IMR-90 (cell line): ENCODE results near the gene PPP1CB. TPM values are rescaled to one million over a fixed set of nuclear protein-coding genes. Genes with fewer than 3 reads are reported as not detected.
A peak's percentile ranks its signal among the peaks of the same experiment; 100 is the strongest.

Experiments used
- ATAC-seq: fragments of 200-7000 bp; cut with Tn5 transposase; 2 replicates; pipeline ENCODE4 v1.9.1; 2020; ENCODE audit warnings: low read depth, mild to moderate bottlenecking, moderate library complexity
- BruUV-seq: library from RNA; stranded (reverse); fragments of 400-500 nt; replicated peaks from 2 replicates; lab custom pipeline; 2021; lab: Mats Ljungman, UMichigan
- CTCF ChIA-PET: fragments of 300-600 bp; formaldehyde crosslinking; extraction: SDS; loops from one replicate; lab custom pipeline; 2021; ENCODE audit warnings: antibody characterized with exemption; lab: Yijun Ruan, JAX
- POLR2A ChIA-PET: fragments of 300-600 bp; sonication (Branson Sonifier 250); formaldehyde crosslinking; loops from one replicate; lab custom pipeline; 2022; ENCODE audit warnings: antibody characterized with exemption; ENCODE audit not compliant: unreplicated experiment; lab: Charles Lee
- DNase-seq: peaks from one replicate; pipeline ENCODE4 v3.0.0; 2013
- H2AFZ ChIP-seq: replicated peaks from 2 replicates; pipeline ENCODE3; 2013; ENCODE audit warnings: low read length, mild to moderate bottlenecking; ENCODE audit not compliant: poor library complexity
- H2AK5ac ChIP-seq: 2 replicates; pipeline ENCODE4 v1.6.1; 2013; ENCODE audit warnings: low read depth, low read length, inconsistent platforms
- H2AK9ac ChIP-seq: replicated peaks from 2 replicates; pipeline ENCODE3; 2013; ENCODE audit warnings: mild to moderate bottlenecking, low read depth, low read length, moderate library complexity; ENCODE audit not compliant: poor library complexity
- H2BK120ac ChIP-seq: 2 replicates; pipeline ENCODE4 v1.6.1; 2013; ENCODE audit warnings: low read depth, low read length, inconsistent platforms
- H2BK15ac ChIP-seq: 3 replicates; pipeline ENCODE4 v1.6.1; 2013; ENCODE audit warnings: low read depth, low read length, inconsistent platforms
- H2BK20ac ChIP-seq: 2 replicates; pipeline ENCODE4 v1.6.1; 2013; ENCODE audit warnings: low read depth, mild to moderate bottlenecking, inconsistent platforms, low read length, moderate library complexity
- H2BK5ac ChIP-seq: 2 replicates; pipeline ENCODE4 v1.6.1; 2013; ENCODE audit warnings: mild to moderate bottlenecking, low read depth, low read length, inconsistent platforms; ENCODE audit not compliant: poor library complexity, severe bottlenecking
- H3K14ac ChIP-seq: replicated peaks from 2 replicates; pipeline ENCODE4 v1.6.1; 2013; ENCODE audit warnings: low read depth, low read length, inconsistent platforms
- H3K18ac ChIP-seq: 2 replicates; pipeline ENCODE4 v1.6.1; 2013; ENCODE audit warnings: low read depth, low read length, control low read depth
- H3K23ac ChIP-seq: 2 replicates; pipeline ENCODE4 v1.6.1; 2013; ENCODE audit warnings: low read depth, low read length, inconsistent platforms
- H3K27ac ChIP-seq: 2 replicates; pipeline ENCODE4 v1.5.1; 2013; ENCODE audit warnings: mild to moderate bottlenecking, control low read depth, low read length; ENCODE audit not compliant: insufficient read depth
- H3K27me3 ChIP-seq: 2 replicates; pipeline ENCODE4 v1.6.1; 2013; ENCODE audit warnings: low read length; ENCODE audit not compliant: control insufficient read depth, insufficient read depth
- H3K36me3 ChIP-seq: 2 replicates; pipeline ENCODE4 v1.6.1; 2013; ENCODE audit warnings: low read length, mixed read lengths; ENCODE audit not compliant: control insufficient read depth, insufficient read depth
- H3K4ac ChIP-seq: 2 replicates; pipeline ENCODE4 v1.6.1; 2013; ENCODE audit warnings: low read depth, low read length, inconsistent platforms
- H3K4me1 ChIP-seq: 2 replicates; pipeline ENCODE4 v1.6.1; 2013; ENCODE audit warnings: low read length, mixed read lengths; ENCODE audit not compliant: control insufficient read depth, insufficient read depth
- H3K4me2 ChIP-seq: 2 replicates; pipeline ENCODE4 v1.6.1; 2013; ENCODE audit warnings: low read depth, mild to moderate bottlenecking, control low read depth, low read length, moderate library complexity
- H3K4me3 ChIP-seq: 2 replicates; pipeline ENCODE4 v1.5.1; 2013; ENCODE audit warnings: low read depth, mild to moderate bottlenecking, control low read depth, low read length, moderate library complexity; ENCODE audit not compliant: insufficient read depth
- H3K56ac ChIP-seq: 2 replicates; pipeline ENCODE4 v1.6.1; 2013; ENCODE audit warnings: low read length, inconsistent platforms; ENCODE audit not compliant: insufficient read depth; ENCODE audit errors: extremely low read depth
- H3K79me1 ChIP-seq, 2 experiments: 2 replicates each; pipeline ENCODE4 v1.6.1; 2013; ENCODE audit warnings: low read length in 2 of 2, inconsistent platforms in 1 of 2, low read depth in 1 of 2
- H3K9ac ChIP-seq: 2 replicates; pipeline ENCODE4 v1.6.1; 2013; ENCODE audit warnings: low read depth, low read length, control low read depth
- H3K9me1 ChIP-seq: 2 replicates; pipeline ENCODE4 v1.6.1; 2013; ENCODE audit warnings: low read length, inconsistent platforms; ENCODE audit not compliant: insufficient read depth
- H3K9me3 ChIP-seq: 2 replicates; pipeline ENCODE4 v1.6.1; 2013; ENCODE audit warnings: low read length; ENCODE audit not compliant: control insufficient read depth, insufficient read depth
- H4K20me1 ChIP-seq: 2 replicates; pipeline ENCODE4 v1.6.1; 2013; ENCODE audit warnings: low read length, inconsistent platforms; ENCODE audit not compliant: insufficient read depth
- H4K5ac ChIP-seq: 2 replicates; pipeline ENCODE4 v1.6.1; 2013; ENCODE audit warnings: mild to moderate bottlenecking, low read depth, low read length, control low read depth
- H4K8ac ChIP-seq, 2 experiments: 2 replicates each; pipeline ENCODE4 v1.6.1; 2013; ENCODE audit warnings: low read depth in 2 of 2, low read length in 2 of 2, control low read depth in 1 of 2, inconsistent platforms in 1 of 2
- H4K91ac ChIP-seq: 2 replicates; pipeline ENCODE4 v1.6.1; 2013; ENCODE audit warnings: low read depth, low read length, inconsistent platforms; ENCODE audit not compliant: insufficient read depth
- BHLHE40 ChIP-seq: fragments of 150-350 bp; IDR thresholded peaks from 2 replicates; pipeline ENCODE4 v1.6.1; 2016; ENCODE audit warnings: mild to moderate bottlenecking, low read depth, low read length
- CEBPB ChIP-seq: IDR thresholded peaks from 2 replicates; pipeline ENCODE4 v1.6.1; 2012; ENCODE audit warnings: low read depth, low read length, improper control_type of control experiment
- CHD1 ChIP-seq: IDR thresholded peaks from 2 replicates; pipeline ENCODE4 v1.6.1; 2012; ENCODE audit warnings: low read depth, low read length, improper control_type of control experiment
- FOS ChIP-seq: fragments of 150-350 bp; IDR thresholded peaks from 2 replicates; pipeline ENCODE4 v1.6.1; 2016; ENCODE audit warnings: low read depth, low read length
- MAFK ChIP-seq: IDR thresholded peaks from 2 replicates; pipeline ENCODE4 v1.6.1; 2012; ENCODE audit warnings: low read depth, low read length, improper control_type of control experiment
- MAZ ChIP-seq: IDR thresholded peaks from 2 replicates; pipeline ENCODE4 v1.6.1; 2012; ENCODE audit warnings: low read depth, mild to moderate bottlenecking, low read length, improper control_type of control experiment, moderate library complexity, borderline replicate concordance
- MXI1 ChIP-seq: IDR thresholded peaks from 2 replicates; pipeline ENCODE4 v1.6.1; 2012; ENCODE audit warnings: low read depth, mild to moderate bottlenecking, low read length, moderate library complexity, borderline replicate concordance
- NFE2L2 ChIP-seq: fragments of 150-350 bp; IDR thresholded peaks from 2 replicates; pipeline ENCODE4 v1.6.1; 2016; ENCODE audit warnings: low read depth, mild to moderate bottlenecking, low read length
- POLR2A ChIP-seq: IDR thresholded peaks from 2 replicates; pipeline ENCODE4 v1.6.1; 2012; ENCODE audit warnings: mild to moderate bottlenecking, low read depth, low read length
- RAD21 ChIP-seq: IDR thresholded peaks from 2 replicates; pipeline ENCODE4 v1.6.1; 2012; ENCODE audit warnings: low read length, improper control_type of control experiment
- RCOR1 ChIP-seq: IDR thresholded peaks from 2 replicates; pipeline ENCODE4 v1.6.1; 2012; ENCODE audit warnings: mild to moderate bottlenecking, low read length, improper control_type of control experiment; ENCODE audit not compliant: insufficient replicate concordance
- SMC3 ChIP-seq: fragments of 150-350 bp; IDR thresholded peaks from 2 replicates; pipeline ENCODE4 v1.6.1; 2016; ENCODE audit warnings: low read depth, mild to moderate bottlenecking, antibody characterized with exemption, low read length, moderate library complexity
- USF2 ChIP-seq: fragments of 150-350 bp; IDR thresholded peaks from 2 replicates; pipeline ENCODE4 v1.6.1; 2017; ENCODE audit warnings: mild to moderate bottlenecking, antibody characterized with exemption, low read length, low read depth
- WGBS, 2 experiments: methylation state at CpG; one replicate each; pipeline versions ENCODE4 v1.1.5 to v1.1.7; 2013; ENCODE audit warnings: missing lambda C conversion rate in 2 of 2; ENCODE audit not compliant: insufficient read length in 1 of 2; ENCODE audit errors: extremely low coverage in 2 of 2; 5-methylcytosine and 5-hydroxymethylcytosine counted together
- dilution Hi-C: fragments of 300-500 bp; cut with HindIII; formaldehyde crosslinking; loops from one replicate; pipeline ENCODE4 v1.14.3; 2018; ENCODE audit warnings: low sequenced_read_pairs; ENCODE audit not compliant: unreplicated experiment
- in situ Hi-C: fragments of 300-500 bp; cut with MboI; formaldehyde crosslinking; loops from 3 replicates; pipeline ENCODE4 v1.14.3; 2019; ENCODE audit warnings: low sequenced_read_pairs, inconsistent platforms, mixed read lengths
- intact Hi-C: fragments of 100-400 bp; cut with micrococcal nuclease; formaldehyde crosslinking; loops from 2 replicates; pipeline ENCODE4 v1.10.0; 2022
- polyA plus RNA-seq, 3 experiments: library from polyadenylated mRNA; depleted of rRNA; stranded (reverse); fragments of >200 nt; gene quantifications; 2 replicates each; pipeline ENCODE4 v1.2.3, GENCODE V29; 2012; ENCODE audit warnings: low replicate concordance in 1 of 3
- total RNA-seq: library from RNA; depleted of rRNA; stranded (reverse); fragments of >200 nt; gene quantifications from 2 replicates; pipeline ENCODE4 v1.2.3, GENCODE V29; 2012
- TF ChIP-seq, protein P1 (sequence below): fragments of 150-350 bp; IDR thresholded peaks from 2 replicates; pipeline ENCODE4 v1.6.1; 2016; ENCODE audit warnings: low read depth, mild to moderate bottlenecking, low read length, moderate library complexity, borderline replicate concordance

The PPP1CB gene
- total and polyA plus RNA-seq, 2 of the 4 experiments (the other 2 are of a cell fraction) = 37.7 to 111 TPM

- no peaks in the 10 kb centered on the region for H3K27me3 ChIP-seq
- H3K4me3 ChIP-seq = no peak overlapping the region; the same call in 1 of the 2 replicates
- no peaks in the 10 kb centered on the region for H3K79me1 ChIP-seq
- peaks cover 13% of the 10 kb centered on the region; the same call in 1 of the 2 replicates for H3K9me1 ChIP-seq
- peak overlapping the region; percentile 78; the same call in 1 of the 2 replicates for H2BK20ac ChIP-seq
- no peak overlapping the region for H3K56ac ChIP-seq
- TF ChIP-seq CEBPB (peak; percentile 96), CHD1 (no peak), RCOR1 (peak; percentile 25), BHLHE40 (peak; percentile 67; the same call in 1 of the 2 replicates), RAD21 (0 out of 2 replicates have a peak, but pooled peaks have one; percentile 10), FOS (peak; percentile 76), POLR2A (no peak), MAFK (peak; percentile 19; the same call in 1 of the 2 replicates), MAZ (no peak), NFE2L2 (no peak; the same call in 1 of the 2 replicates), SMC3 (0 out of 2 replicates have a peak, but pooled peaks have one; percentile 8), USF2 (peak; percentile 79), MXI1 (peak; percentile 92)
- TF ChIP-seq, protein P1, sequence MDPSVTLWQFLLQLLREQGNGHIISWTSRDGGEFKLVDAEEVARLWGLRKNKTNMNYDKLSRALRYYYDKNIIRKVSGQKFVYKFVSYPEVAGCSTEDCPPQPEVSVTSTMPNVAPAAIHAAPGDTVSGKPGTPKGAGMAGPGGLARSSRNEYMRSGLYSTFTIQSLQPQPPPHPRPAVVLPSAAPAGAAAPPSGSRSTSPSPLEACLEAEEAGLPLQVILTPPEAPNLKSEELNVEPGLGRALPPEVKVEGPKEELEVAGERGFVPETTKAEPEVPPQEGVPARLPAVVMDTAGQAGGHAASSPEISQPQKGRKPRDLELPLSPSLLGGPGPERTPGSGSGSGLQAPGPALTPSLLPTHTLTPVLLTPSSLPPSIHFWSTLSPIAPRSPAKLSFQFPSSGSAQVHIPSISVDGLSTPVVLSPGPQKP = no peak
- H4K5ac ChIP-seq = peak overlapping the region; percentile 31; the same call in 1 of the 2 replicates
- H3K18ac ChIP-seq = peak overlapping the region; percentile 50
- ATAC-seq (peak; percentile 91), DNase-seq (peak; percentile 98)
- in situ Hi-C loops = no loop called here
- peak overlapping the region; percentile 49; the same call in 1 of the 2 replicates for H3K23ac ChIP-seq
- WGBS, 2 experiments = no CpG with 5 or more reads among the region's 4 CpGs
- H3K27ac ChIP-seq = peak overlapping the region; percentile 47; the same call in 1 of the 2 replicates
- no peak overlapping the region for H2AK5ac ChIP-seq
- H3K9ac ChIP-seq = no peak overlapping the region
- H3K36me3 ChIP-seq = no peaks in the 10 kb centered on the region
- no peaks in the 10 kb centered on the region for H3K9me3 ChIP-seq
- H2AK9ac ChIP-seq = no peak overlapping the region
- peak overlapping the region; percentile 76 for H2BK120ac ChIP-seq
- H4K91ac ChIP-seq = no peak overlapping the region
- intact Hi-C loops = loop anchor here (2.0 kb wide), 2 partner anchors 34 to 52 kb away; partner anchors contain the start of gene PPP1CB
- ChIA-PET CTCF (interaction anchor here (0.7 kb wide), 1 partner anchor 38 kb away, joined by 3 read pairs; no protein-coding TSS in a partner anchor), POLR2A (interaction anchor here (0.6 kb wide), 1 partner anchor 32 kb away, joined by 3 read pairs; no protein-coding TSS in a partner anchor)
- no peak overlapping the region for H2AFZ ChIP-seq
- H2BK15ac ChIP-seq = peak overlapping the region; percentile 4; the same call in 2 of the 3 replicates
- no TSS peak for BruUV-seq
- dilution Hi-C loops = no loop called here
- H3K4me1 ChIP-seq = peaks cover 7% of the 10 kb centered on the region
- peak overlapping the region; percentile 69 for H3K4me2 ChIP-seq
- H2BK5ac ChIP-seq = peak overlapping the region; percentile 94
- peak overlapping the region in 1 of 2 experiments; percentile 93; a peak in 1 of 4 replicates for H4K8ac ChIP-seq
- H3K14ac ChIP-seq = peak overlapping the region; percentile 65; the same call in 1 of the 2 replicates
- no peaks in the 10 kb centered on the region for H4K20me1 ChIP-seq
- H3K4ac ChIP-seq = peak overlapping the region; percentile 82
Observed at GRCh38 chr2:28716265-28716865, 35.3 kb upstream of the PPP1CB start.
